GM18867 (cell line): ENCODE measurements around the gene SH3GL1.
A peak's percentile ranks its signal among the peaks of the same experiment; 100 is the strongest.

Experiments used
- ATAC-seq: cut with Tn5 transposase; IDR thresholded peaks from one replicate; pipeline ENCODE4 v1.9.1; 2021; ENCODE audit warnings: mild to moderate bottlenecking, moderate library complexity; ENCODE audit not compliant: unreplicated experiment

SH3GL1 gene, protein sequence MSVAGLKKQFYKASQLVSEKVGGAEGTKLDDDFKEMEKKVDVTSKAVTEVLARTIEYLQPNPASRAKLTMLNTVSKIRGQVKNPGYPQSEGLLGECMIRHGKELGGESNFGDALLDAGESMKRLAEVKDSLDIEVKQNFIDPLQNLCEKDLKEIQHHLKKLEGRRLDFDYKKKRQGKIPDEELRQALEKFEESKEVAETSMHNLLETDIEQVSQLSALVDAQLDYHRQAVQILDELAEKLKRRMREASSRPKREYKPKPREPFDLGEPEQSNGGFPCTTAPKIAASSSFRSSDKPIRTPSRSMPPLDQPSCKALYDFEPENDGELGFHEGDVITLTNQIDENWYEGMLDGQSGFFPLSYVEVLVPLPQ

GRCh38 chr19:4400135-4400936 lies at the start of gene SH3GL1:
SH3GL1 (minus strand) TSS chr19:4400547; CDS start chr19:4400368, 179 bp downstream.
- peak; percentile 60 for ATAC-seq

- no peak for ATAC-seq
Observed at GRCh38 chr19:4449639-4450028, 49.3 kb upstream of the SH3GL1 start.

DNA sequence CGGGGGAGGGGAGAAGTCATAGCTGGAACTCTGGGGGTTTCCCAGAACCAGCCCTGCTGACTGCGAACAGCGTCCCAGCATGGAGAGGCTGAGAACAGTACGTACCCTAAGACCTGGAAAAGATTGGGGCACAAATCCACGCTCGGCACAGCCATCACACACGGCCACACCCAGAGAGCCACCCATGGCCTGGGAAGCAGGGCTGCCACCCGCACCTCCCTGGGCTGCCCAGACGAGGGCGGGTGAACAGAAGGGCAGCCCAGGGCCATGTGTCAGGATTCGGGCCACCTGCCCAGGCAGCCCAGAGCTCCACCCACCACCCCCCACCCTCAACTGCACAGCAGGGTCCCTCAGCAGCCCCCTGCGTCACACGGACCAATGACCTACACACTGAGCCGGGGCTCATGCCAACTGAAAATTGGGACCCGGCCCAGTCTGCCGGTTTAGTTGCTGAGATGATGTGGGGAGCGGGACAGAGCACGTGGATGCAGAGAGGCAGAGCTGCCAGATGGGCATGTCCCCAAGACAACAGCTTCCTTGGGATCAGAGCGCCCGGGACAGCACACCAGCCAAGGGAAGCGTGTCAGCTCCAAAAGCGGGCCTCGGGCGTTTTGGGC lies 48.8 kb upstream of the SH3GL1 start:
- ATAC-seq, result no peak

GRCh38 chr19:4448147-4448985 lies 48.0 kb upstream of the SH3GL1 start:
- no peak for ATAC-seq

- ATAC-seq, result no peak
Observed at GRCh38 chr19:4447327-4448146, 47.2 kb upstream of the SH3GL1 start.

GRCh38 chr19:4446704-4447200 lies 46.4 kb upstream of the SH3GL1 start:
- ATAC-seq, result no peak

DNA sequence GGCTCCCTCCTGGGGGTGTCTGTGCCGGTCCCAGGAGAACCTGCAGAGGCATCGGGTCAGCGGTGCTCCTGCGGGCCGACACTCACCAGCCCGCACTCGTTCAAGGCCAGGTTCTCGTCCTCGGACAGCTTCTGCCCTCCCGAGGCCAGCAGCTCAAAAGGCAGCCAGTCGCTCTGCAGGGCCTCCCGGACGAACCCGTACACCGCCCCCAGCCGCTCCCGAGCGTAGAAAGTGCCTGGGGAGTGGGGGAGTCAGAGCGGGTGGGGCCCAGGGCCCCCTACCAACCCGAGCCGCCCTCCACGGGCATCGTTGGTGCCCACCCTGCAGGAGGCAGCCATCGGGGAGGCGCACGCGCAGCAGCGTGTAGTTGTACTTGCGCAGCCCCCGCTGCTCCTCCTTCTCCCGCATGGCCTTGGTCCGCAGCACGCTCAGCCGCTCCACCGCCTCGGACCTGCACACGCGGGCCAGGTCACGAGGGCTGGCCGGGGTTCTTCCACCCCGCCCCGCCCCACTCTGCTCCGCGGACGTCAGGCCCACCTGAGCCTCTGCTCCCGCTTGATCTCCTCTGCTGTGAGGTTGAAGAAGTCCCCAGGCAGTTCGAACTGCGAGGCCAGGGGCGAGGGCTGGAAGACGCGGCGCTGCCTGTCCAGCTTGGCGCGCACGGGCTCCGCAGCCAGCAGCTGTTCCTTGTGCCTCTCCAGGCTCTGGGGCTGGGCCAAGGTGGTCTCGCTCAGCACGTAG lies 45.8 kb upstream of the SH3GL1 start:
- no peak for ATAC-seq

DNA sequence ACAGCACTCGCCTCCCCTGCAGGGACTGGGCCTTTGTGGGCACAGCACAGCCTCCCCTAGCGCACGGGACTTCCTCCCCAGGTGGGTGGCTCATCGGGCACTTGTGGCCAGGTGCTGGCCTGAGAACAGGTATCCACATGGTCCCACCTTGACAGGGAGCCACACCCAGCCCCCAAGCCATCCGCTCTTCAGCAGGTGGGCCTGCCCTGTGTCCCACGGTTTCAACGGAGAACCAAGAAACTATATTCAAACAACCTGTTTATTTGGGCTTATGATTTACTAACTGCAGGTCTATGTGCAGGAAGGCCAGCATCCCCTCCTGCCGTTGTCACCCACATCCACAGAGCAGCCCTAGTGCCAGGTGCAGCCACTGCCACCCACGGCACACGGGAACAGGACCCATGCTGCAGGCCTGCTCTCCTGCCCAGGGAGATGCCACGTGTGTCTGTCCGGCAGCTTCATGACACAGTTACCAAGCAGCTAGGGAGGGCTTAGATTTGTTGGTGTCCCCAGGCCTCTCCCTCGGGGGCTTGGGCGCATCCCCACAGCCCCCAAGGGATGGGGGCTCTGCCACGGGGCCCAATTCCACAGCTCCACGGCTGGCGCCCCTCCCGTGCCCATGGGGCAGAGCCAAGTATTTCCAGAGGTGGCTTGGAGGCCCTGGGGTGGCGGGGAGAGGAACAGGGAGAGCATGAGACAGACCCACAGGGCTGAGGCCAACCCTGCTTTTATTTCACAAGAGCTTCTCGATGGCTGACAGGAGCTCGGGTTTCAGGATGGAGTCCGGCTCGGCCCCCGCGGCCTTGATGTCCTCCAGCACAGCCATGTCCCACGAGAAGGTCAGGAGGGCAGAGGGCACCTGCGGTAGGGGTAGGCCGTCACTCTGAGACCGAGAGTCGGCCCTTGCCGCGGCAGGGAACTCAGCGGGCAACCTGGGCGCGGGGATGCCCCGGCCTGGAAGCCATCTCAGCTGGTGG lies 44.7 kb upstream of the SH3GL1 start:
- no peak for ATAC-seq

DNA sequence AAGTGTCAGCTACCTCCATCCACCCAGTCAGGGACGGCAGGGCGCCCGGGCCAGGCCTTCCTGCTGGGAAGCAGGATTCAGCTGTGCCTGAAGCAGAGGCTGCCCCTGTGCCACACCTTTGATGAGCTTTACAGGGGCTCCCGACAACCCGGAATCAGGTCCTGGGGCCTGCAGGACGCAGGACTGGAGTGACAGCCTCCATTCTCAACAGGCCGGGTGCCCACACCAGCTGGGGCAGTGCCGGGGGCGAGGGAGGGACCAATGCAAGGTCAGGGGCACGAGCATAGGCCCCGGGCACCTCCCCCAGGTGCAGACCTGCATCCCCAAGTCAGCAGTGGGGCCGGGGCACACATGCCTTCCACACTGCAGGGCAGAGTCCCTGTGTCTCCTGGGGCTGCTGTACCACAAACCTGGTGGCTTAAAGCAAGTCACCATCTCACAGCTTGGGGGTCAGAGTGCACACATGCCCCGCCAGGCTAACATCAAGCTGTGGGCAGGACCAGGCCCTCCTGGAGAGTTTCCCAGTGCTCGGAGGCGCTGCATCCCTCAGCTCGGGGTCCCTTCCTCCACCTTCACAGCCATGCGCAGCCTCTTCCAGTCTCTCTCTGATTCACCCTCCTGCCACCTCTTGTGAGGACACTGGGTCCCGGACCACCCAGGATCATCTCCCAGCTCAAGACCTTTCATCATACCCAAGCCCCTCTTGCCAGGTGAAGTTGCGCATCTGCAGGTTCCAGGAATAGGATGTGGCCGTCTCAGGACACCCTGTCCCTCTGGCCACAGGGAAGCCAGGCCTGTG lies 43.8 kb upstream of the SH3GL1 start:
- ATAC-seq, result no peak

DNA sequence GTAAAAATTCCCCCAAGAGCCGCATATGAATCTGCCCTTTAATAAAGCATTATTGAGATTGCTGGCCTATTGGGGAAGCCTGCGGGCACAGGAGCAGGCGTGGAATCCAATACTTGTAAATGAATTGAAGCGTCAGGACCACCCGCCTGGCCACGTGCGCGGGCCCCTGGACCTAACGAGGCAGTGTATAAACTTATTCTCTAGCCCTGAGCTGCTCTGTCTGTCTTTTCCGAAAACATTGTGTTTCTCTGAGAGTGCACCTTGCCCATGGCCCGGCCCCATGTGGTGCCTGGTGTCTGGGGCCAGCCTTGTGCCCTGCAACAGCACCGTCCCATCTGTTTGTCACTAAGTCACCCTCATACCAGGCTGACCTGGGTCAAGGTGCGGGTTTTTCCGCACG lies 42.8 kb upstream of the SH3GL1 start:
- no peak for ATAC-seq

- ATAC-seq, result no peak
Observed at GRCh38 chr19:4442819-4443146, 42.4 kb upstream of the SH3GL1 start.

GRCh38 chr19:4441994-4442818 lies 41.9 kb upstream of the SH3GL1 start:
- no peak for ATAC-seq

GRCh38 chr19:4439243-4439642 lies 38.9 kb upstream of the SH3GL1 start:
- ATAC-seq, result no peak

DNA sequence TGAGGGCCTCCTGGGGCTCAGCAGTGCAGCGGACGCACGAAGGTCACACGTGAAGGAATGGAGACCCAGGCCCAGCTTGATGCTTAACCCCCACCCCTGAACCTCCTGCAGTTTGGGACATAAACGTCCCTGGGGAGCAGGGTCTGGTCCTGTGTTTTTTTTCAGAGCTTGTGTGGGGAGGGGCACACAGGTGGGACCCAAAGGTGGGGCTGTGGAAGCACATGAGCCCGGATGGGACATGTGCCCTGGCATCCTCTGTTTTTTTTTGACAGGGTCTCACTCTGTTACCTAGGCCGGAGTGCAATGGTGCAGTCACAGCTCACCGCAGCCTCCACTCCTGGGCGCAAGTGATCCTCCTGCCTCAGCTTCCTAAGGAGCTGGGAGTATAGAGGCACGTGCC lies 36.8 kb upstream of the SH3GL1 start:
- no peak for ATAC-seq

GRCh38 chr19:4436231-4436630 lies 35.9 kb upstream of the SH3GL1 start:
- no peak for ATAC-seq

DNA sequence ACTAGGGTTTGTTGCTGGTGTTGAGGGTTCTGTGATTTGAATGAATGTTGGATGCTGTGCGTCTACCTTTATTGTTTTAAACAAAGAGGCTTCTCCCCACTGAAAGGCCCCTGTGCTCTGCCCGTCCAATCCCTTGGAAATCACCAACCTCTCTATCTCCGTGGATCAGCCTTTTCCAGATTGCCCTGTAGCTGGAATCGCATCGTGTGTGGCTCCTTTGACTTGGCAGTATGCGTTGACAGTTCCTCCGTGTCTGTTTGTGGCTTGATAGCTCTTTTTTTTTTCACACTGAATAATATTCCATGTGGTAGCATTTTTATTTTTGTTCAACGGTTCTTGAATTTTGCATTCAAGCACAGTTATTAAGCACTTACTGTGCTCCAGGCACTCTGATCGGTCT lies 34.0 kb upstream of the SH3GL1 start:
- no peak for ATAC-seq
